HL-60/S4 treated with phorbol 12-myristate 13-acetate at 8.2 ng/mL for 4 days and 3 days (cell line): ENCODE data around the gene CCDC13.

Experiments used
- in situ Hi-C: fragments of 300-500 bp; cut with MboI; formaldehyde crosslinking; loops from 2 replicates; pipeline ENCODE4 v1.15.0; 2022; ENCODE audit warnings: low sequenced_read_pairs

Gene CCDC13

DNA sequence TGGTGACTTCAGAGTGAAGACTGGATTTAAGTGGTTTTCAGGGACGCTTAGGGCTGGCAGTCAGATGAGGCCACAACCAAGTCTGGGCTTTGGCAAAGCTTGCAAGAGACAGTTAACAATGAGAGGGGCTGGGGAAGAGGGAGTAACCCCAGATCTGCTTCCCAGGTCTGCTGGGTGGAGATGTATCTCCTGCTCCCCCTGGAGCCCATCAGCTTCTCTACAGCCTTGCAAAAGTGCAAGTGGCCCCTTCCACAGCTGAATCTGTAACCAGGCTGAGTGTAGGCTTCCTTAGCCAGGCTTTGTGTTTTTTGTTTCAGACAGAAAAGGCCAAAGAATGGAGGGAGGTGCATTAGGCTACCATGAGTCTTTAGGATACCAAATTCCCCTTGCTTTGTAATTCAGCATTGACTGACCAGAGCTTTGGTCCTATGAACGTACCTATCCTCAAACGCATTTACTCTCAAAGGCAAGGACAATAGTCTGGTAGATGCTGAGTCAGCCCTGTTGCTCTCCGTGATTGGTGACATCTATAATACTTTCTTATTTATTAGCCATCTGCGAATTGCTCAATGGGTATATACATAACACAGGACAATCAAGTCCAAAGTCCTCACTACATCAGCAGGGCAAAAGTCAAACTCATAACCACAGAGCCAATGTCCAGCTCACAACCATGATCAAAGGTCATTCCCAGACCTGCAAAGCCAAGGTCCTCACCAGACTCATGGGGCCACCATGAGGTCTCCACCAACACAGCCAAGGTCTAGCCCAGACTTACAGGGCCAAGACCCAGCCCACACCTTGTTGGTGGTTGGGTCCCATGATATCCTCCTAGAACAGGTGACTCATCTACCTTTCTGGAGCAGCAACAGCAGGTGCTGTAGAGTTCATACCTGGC is 17.1 kb downstream of the CCDC13 start:
- in situ Hi-C loops, result no loop called here

DNA sequence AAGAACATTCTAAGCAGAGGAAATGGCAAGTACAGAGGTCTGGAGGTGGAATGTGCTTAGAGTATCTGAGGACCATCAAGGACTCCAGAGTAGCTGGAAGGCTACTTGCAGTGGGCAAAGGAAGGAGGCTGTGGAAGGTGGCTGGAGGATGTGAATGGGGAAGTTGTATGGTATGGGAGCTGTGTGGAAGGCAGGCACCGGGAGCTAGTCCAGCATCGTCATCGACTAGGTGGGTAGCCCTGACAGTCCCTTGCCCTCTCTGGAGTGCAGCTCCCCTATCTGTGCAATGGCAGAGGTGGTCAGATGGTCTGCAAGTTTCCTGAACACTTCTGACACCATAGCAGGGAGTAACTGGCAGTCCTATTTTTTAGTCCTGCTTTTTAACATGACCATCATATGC is 19.3 kb downstream of the CCDC13 start:
- in situ Hi-C loops, result no loop called here

- in situ Hi-C loops, result no loop called here
Measured at GRCh38 chr3:42752961-42753360, 20.1 kb downstream of the CCDC13 start.

GRCh38 chr3:42752441-42752840 is 20.6 kb downstream of the CCDC13 start:
- in situ Hi-C loops, result no loop called here

DNA sequence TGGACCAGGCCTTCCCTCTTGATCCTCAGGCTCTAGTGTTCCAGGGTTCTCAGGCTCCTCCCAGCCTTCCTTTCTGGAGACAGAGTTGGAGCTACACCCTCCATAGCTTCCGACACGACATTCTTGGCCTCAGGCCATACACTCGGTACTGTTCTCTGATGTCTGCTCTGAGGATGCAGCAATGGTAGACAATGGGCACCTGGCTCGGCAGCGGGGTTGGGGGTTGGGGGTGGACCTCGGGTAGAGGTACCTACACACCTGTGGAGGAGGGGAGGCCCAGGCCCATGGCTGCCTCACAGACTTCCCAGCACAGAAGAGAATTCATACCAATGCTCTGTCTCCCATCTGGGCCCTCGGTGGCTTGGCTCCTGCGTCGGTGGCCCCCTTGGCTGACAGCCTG is 21.4 kb downstream of the CCDC13 start:
- in situ Hi-C loops, result no loop called here

- in situ Hi-C loops, result no loop called here
Measured at GRCh38 chr3:42750834-42751233, 22.2 kb downstream of the CCDC13 start.

DNA sequence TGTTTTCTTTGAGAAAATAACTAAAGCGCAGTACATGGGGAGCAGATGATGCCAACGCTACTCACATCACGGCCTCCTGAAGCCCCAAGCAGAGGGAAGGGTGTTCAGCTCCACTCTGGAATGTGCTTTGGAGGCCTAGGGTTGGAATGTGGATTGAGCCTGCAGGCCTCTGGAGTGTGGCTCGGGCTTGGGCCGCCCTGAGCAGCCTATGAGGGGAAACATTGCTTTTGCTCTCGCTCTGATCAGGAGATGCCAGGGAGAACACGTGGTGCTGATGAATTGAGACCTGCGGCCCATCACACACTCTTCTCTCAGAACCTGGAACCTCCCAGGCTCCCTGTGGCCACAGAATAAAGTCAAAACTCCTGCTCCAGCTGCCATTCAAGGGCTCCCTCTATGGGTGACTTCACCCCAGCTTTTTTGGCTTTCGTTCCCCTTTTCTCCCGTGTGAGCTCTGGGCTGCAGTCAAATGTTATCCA is 23.3 kb downstream of the CCDC13 start:
- in situ Hi-C loops, result no loop called here

GRCh38 chr3:42749025-42749752 is 23.9 kb downstream of the CCDC13 start:
- in situ Hi-C loops, result no loop called here

GRCh38 chr3:42747581-42747980 is 25.5 kb downstream of the CCDC13 start:
- in situ Hi-C loops, result no loop called here

GRCh38 chr3:42746455-42747450 is 26.3 kb downstream of the CCDC13 start:
- in situ Hi-C loops, result no loop called here

DNA sequence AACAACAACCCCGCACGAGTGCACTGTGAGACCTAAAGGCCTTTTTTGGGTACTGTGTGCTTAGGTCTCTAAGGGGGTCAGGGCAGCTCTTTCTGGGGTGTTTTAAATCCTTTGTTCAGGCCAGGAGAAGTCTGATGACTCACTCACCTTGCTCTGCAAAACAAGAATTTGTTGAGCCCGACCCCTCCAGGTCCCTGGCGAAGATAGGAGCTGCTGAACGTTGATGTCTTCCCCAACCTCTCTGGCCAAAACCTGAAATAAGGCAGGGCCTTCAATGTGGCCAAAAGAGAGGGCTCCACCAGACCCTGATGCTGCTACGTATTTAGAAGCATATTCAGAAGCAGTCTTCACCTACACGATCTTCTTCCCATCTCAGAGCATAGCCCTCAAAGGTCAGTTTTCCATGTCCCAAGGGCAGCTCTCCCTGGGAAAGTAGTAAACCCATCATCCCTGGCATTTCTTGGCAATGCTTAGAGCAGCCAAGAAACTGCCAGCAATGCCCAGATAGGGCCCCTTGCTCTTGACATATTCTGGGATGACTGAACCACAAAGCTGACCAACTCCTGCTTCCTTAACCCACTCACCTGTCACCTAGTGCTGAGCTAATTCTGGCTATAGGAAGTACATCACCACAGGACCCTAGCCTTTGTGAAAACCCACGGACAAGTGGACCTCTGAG is 27.1 kb downstream of the CCDC13 start:
- in situ Hi-C loops, result no loop called here

- in situ Hi-C loops, result no loop called here
Measured at GRCh38 chr3:42745291-42745745, 27.7 kb downstream of the CCDC13 start.

DNA sequence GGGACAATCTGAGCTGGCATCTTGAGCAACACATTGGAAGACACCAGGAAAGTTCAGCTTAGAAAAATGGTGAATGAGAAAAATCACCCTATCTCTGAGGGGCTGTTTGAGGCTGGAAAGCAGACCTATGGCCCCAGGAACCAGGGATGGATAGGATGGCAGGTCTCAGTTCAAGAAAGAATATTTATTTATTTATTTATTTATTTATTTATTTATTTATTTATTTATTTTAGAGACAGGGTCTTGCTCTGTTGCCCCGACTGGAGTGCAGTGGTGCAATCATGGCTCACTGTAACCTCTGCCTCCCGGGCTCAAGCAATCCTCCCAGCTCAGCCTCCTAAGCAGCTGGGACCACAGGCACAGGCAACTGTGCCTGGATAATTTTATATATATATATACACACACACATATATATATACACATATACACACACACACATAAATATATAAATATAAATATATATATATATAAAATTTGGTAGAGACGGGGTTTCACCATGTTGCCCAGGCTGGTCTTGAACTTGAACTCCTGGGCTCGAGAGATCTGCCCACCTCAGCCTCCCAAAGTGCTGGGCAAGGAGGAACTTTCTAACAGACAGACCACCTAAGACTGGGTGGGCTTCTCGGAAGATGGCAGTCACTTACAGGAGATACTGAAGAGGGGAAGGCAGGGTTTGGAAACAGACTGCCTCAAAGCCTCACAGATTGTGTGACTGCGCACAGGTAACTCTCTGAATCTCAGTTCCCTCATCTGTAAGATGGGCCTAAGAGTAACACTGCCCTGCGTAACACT is 29.7 kb downstream of the CCDC13 start:
- in situ Hi-C loops, result no loop called here

GRCh38 chr3:42742688-42743087 is 30.4 kb downstream of the CCDC13 start:
- in situ Hi-C loops, result no loop called here

DNA sequence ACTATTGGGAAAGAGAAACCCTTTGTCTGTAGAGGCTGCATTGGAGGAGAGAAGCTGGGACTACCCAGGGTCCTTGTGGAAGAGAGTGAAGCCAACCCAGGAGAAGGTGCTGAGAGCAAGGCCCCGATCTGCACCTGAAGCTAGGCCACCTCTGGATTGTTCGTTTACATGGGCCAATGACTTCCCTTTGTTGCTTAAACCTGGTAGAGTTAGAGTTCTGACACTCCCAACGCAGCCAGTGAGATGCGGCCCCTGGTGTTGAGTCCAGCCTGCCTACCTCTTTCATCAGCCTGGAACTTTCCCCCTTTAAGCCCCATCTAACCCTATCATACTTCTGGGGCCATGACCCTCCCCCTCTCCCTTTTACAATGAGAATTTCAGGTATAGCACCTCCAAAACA is 30.8 kb downstream of the CCDC13 start:
- in situ Hi-C loops, result no loop called here

- in situ Hi-C loops, result no loop called here
Measured at GRCh38 chr3:42741796-42742195, 31.3 kb downstream of the CCDC13 start.

DNA sequence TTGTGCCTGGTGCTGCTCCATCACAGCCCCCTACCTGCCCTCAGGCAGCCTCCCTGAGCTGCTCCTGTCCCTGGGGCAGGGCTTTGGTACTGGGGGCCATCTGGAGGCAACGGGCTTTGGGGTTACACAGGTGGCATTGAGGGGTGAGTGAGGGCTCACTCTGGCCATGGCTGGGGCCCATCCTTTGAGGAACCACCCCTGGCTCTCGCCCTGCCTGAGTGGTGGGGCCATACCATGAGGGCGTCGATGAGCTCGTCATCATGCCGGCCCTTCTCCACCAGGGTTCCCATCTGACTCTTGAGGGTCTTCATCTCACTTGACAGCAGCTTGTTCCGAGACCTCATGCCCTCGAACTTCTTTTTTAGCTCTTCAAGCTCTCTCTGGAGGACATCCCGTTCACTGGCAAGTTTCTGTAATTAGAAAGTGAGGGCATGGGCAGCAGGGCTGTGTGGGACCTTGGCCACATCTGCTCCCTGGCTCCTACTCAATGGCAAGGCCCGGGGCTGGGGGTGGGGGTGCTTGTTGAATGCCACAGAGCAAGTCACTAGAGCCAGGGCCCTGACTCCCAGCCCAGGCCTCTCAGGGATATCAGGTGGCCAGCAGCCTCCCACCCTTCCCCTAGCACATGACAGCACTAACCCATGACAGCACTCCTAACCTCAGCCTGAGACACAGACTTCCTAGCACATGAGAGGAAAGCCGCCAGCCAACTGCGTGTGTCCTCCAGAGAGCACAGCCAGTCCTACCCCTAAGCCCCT is 33.5 kb downstream of the CCDC13 start:
- in situ Hi-C loops, result no loop called here

DNA sequence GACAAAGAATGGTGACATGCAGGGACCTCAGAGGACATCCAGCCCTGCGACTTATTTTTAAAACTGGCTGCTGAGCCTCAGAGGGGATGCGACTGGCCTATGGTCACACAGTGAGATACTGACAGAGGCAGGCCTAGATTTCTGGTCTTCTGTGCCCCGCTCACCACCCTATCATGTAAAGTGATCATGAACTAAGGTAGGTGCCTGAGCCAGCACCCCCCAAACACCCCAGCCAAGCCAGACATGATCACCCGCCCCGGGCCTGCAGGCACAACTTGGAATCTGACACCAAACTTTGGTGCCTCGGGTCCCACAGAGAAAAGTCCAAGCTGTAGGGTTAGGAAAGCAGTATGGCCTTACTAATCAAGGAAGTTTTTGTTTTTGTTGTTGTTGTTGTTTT is 36.5 kb downstream of the CCDC13 start:
- in situ Hi-C loops, result no loop called here

GRCh38 chr3:42736081-42736480 is 37.0 kb downstream of the CCDC13 start:
- in situ Hi-C loops, result no loop called here
